M059J (cell line): Measurements from ENCODE around the gene CCT8. TPM values are rescaled to one million over a fixed set of nuclear protein-coding genes. Genes with fewer than 3 reads are reported as not detected.
"Not testable (repeated sequence)": the region's sequence is repeated elsewhere in the genome, so short reads cannot be mapped to it uniquely, and the experiment has no call there.

Experiments used
- DNase-seq: peaks from one replicate; pipeline ENCODE4 v3.0.0-alpha.2; 2012; ENCODE audit warnings: low read depth
- total RNA-seq: library from RNA; depleted of rRNA; stranded (reverse); fragments of >200 nt; shearing (Covaris generic); gene quantifications from 2 replicates; pipeline ENCODE4 v1.2.3, GENCODE V29; 2014

Gene CCT8
- total RNA-seq, 1 experiment from 2014 or later: 412 TPM

DNA sequence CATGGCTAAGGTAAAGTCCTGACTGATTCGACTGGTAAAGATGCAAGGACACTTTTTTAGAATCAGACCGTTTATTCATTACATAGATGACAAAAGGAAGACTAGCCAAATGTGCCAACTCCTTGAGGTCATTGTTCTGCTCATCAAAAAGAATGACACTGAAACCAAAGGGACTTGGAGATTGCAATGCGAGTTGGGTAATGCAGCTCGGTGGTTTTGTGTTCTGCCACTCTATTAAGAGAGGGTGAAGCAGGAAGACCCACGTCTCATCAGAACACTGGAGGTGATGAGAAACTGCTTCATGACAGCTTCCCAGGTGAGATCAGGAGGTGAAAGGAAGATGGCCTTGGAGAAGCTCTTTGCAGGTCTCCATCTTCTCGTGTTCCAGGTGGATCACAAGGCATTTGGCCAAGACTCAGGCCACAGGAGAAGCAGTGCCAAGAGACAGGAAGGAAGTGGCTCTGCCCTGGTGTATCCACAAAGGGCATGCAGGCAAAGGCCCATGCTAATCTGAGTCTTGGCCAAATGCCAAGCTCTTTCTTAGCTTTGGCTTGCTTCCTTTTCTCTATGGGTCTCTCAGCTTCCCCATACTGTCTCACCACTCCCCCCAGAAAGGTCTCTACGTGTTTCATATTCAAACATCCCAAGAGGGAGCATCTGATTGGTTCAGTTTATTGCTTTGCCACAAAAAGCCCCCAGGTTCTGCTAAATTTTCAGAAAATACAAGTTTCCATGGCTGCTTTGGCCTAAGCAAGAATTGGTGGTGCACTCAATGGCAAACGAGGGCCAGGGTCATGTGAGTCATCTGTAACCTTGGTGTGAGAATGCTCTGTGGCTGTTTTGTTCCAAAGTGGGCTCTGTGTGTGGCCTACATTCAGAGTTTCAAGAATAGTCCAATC, 5.7 kb upstream of the CCT8 start:
- peak; percentile 84 for DNase-seq

DNA sequence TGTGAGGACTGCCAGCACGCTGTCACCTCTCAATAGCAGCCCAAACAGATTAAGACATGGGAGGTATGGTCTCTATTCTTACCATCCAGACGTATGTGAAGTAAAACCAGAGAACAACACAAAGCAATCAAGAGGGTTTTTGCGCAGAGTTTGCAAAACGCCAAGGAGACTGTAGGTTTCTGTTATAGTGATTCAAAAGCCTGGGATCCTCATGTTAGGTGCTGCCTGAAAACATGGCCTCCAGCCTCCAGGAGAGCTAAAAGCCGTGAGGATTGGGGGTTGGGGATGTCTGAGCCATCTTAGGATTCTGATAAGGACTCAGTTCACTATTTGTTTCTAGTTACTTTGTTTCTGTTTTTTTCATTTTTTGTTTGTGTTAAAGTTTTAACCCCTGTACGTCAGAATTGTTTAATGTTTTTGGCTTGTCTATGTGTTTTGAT, 4.2 kb upstream of the CCT8 start:
- no peak for DNase-seq

DNA sequence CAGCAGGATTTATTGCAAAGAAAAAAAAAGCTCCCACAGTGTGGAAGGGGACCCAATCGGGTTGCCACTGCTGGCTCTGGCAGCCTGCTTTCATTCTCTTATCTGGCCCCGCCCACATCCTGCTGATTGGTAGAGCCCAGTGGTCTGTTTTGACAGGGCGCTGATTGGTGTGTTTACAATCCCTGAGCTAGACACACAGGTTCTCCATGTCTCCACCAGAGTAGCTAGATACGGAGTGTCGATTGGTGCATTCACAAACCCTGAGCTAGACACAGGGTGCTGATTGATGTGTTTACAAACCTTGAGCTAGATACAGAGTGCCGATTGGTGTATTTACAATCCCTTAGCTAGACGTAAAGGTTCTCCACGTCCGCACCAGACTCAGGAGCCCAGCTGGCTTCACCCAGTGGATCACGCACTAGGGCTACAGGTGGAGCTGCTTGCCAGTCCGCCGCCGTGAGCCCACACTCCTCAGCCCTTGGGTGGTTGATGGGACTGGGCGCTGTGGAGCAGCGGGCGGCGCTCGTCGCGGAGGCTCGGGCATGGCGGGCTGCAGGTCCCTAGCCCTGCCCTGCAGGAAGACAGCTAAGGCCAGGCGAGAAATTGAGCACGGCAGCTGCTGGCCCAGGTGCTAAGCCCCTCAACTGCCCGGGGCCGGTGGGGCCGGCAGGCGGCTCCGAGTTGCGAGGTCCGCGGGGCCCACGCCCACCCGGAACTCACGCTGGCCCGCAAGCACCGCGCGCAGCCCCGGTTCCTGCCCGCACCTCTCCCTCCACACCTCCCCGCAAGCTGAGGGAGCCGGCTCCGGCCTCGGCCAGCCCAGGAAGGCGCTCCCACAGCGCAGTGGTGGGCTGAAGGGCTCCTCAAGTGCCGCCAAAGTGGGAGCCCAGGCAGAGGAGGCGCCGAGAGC, 3.5 kb upstream of the CCT8 start:
- not testable (repeated sequence) for DNase-seq

DNA sequence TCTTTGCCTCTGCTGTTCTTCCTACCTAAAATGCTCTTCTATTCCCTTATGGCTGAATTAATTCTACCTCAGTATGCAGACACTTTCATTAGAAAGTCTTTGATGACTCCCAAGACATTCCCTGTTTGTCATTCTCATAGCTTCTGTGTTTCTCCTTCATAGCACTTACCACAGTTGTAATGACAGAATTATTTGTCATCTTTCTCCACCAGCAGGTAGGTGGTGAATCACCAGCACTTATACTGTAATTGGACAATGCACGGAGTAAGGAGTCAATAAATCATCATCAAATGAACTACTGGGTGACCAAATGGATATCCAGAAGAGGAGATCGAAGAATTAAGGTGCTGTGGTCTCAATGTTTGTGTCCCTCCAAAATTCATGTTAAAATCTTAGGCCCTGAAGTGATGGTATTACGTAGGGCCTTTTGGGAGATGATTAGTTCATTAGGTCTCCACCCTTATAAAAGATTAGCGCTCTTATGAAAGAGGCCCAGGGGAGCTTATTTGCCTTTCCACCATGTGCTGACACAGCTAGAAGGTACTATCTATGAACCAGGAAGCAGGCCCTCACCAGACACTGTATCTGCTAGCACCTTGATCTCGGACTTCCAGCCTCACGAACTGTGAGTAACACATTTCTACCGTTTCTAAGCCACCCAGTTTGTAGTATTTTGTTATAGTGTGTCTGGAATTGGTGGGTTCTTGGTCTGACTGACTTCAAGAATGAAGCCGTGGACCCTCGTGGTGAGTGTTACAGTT, 2.4 kb upstream of the CCT8 start:
- DNase-seq: peak; percentile 89

DNA sequence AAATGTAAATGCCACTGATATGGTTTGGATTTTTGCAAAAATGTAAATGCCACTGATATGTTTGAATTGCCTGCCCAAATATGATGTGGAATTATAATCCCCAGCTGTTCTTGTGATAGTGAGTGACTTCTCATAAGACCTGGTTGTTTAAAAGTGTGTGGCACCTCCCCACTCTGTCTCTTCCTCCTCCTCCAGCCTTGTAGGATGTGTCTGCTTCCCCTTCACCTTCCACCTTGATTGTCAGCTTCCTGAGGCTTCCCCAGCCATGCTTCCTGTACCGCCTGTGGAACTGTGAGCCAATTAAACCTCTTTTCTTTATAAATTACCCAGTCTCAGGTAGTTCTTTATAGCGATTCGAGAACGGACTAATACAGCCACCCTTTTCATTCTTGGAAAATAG, 1.3 kb upstream of the CCT8 start:
- no peak for DNase-seq

DNA sequence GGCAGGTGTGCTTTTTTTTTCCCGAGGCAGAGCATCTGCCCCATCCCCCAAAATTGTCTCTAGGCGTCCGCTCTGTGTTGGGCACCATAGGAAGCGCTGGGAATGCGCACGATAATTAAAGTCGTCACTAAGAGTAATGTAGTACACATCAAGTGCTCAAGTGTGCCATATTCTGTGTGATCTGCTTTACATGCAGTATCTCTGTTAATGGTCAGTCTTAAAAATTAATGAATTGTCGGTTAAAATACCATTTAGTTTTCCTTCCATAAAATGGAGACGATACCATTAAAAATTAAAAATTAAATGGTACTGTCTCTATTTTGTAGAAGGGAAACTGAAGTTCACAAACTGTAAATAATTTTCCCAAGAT, 544 bp upstream of the CCT8 start:
- DNase-seq: no peak

DNA sequence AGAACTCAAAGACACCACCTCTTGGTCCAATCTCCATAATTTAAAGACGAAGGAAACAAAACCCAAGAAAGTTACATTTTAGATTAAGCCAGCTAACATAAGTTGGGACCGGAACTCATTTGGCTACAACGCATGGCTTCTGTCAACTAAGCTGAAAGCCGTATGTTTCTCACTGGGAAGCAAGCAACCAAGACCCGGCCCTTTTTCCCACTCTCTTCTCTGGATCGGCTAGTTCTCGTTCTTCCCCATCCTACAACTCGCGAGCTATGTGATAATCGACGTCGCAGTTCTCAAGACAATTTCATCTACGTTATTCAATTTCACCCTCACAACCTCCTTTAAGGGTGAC, 601 bp downstream of the CCT8 start:
- DNase-seq: peak; percentile 53

DNA sequence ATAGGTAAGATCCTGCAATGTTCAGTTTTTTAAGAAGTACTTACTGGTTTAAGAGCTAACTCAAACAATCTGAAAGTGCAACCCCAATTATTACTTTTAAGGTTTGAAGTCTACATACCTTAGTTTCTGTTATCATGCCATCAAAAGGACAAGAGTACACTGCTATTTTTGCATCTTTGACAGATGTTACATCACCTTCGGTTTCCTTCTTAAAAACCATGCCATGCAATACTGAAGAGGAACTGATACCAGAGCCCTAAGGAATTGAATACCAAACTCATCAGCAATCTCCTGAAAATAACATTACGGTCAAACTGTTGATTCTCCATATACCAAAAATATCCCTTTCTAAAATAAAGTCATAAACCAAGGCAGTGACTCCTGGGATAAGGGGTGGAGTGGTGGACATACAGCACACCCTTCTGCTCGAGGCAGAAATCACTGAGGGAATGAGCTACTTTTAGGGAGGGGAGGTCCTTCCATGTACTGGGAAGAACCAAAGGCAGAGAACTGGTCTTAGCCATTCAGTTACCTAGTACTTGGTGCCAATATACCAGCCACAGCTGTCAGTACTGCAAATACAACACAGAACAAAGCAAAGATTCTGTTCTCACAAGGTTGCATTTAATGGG, 8.5 kb downstream of the CCT8 start:
- no peak for DNase-seq

DNA sequence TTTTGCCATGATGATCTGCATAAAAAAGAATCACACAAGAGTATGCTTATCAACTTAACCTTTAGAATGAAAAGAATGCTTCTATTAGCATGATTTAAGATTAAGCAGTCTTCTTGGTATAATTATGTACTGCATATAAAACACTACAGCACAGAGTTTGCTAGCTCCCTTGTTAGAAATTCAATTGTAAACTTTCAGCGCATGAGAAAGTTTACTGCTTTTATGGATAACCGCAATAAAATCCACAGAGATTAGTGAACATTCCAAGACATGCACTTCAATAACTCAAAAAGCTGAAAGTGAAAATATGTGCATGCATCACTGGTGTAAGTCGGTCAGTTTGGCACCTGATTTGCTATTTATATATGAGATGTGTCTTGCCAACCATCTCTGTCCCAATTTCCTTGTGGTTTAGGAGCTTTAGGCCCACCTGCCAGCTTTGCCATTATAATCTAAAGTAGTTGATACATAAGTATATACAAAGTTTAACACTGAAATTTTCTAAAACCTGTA, 16.9 kb downstream of the CCT8 start:
- DNase-seq: no peak

DNA sequence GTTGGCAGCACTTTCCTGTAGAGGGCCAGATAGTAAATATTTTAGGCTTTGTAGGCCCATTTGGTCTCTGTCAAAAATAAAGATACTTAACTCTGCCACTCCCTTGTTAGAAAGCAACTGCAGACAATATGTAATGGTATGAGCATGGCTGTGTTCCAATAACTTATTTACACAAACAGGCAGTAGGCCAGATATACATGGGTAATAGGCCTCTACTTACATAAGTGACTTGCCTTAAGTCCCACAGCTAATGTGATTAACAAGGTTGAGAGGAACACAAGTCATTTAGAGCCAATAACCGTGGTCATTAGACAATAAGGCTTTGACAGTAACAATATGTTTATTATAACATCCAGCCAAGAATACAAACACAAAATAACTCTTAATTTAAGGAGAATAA, 17.4 kb downstream of the CCT8 start:
- no peak for DNase-seq

DNA sequence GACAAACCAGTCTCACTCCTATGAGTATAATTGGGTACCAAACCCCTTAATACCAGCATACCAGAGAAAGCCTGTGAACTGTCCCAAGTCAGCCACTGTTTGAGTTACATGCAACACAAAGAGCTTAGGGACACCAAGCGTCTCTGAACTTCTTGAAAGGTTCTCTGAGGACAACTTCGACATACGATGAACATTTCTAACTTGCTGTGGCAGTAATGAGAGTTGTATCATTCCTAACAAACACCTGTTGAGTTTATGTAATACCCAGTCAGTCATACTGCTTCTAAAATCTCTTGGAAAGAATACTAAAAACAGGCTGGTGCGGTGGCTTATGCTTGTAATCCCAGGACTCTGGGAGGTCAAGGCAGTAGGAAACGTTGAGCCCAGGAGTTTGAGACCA, 18.4 kb downstream of the CCT8 start:
- no peak for DNase-seq

DNA sequence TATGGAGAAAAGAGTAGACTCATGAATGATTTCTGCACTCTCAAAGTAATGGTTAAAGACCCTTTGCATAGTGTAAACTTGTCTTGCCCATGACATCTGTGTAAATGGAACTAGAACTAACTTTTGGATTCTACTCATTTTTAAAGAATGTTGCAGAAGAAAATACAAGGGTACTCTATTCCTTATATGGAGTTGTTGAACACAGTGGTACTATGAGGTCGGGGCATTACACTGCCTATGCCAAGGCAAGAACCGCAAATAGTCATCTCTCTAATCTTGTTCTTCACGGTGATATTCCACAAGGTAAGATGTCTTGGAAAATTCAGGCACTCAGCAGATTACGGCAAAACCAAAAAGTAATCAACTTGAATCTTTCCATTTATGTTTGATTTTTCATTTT, 19.8 kb downstream of the CCT8 start:
- DNase-seq: peak; percentile 57

DNA sequence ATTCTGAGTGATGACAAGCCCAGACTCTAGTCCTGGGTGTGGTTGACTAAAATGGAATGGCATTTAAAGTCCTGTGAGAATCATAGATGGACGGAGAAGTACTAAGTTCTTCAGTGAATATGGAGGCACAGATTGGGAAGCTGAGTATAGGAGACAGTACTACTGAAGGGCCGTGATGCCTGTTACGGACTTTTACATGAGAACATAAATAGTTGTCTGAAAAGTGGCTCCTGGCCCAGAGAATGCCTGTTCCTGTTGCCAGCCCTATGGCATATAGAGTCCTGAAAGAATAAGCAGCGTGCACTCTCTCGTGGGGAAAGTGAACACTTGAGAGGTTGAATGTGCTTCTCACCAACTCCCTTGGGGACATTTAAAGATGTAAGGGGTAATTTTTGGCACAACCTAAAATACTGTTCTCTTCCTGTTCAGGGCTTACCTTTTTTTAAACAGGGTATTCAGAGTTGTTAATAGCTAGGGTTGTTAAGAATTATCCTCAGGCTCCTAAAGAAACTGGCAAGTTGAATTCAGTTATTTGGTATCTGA, 20.4 kb downstream of the CCT8 start:
- DNase-seq: no peak

DNA sequence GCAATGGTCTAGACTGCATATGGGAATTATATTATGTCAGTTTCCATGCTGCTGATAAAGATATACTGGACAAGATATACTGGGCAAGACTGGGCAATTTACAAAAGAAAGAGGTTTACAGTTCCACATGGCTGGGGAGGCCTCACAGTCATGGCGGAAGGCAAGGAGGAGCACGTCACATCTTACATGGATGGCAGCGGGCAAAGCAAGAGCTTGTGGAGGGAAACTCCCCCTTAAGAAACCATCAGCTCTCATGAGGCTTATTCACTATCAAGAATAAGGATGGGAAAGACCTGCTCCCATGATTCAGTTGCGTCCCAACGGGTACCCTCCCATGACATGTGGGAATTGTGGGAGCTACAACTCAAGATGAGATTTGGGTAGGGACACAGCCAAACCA, 21.2 kb downstream of the CCT8 start:
- DNase-seq: no peak

DNA sequence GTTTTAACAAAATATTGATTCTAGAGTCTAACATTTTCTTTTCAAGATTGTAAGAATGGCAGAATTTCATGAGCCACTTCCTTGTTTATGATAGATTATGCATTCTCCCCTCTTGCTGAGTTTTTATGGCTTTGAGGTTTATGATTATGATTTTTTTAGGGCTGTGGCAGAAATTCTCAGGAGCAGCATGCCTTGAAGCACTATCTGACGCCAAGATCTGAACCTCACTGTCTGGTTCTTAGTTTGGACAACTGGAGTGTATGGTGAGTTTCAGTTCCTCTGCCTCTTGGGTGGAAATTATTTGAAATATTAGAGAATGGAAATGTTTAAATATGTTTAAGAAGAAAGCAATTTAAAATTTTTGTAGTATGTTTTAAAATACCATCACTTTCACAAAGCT, 38.8 kb downstream of the CCT8 start:
- DNase-seq: no peak

DNA sequence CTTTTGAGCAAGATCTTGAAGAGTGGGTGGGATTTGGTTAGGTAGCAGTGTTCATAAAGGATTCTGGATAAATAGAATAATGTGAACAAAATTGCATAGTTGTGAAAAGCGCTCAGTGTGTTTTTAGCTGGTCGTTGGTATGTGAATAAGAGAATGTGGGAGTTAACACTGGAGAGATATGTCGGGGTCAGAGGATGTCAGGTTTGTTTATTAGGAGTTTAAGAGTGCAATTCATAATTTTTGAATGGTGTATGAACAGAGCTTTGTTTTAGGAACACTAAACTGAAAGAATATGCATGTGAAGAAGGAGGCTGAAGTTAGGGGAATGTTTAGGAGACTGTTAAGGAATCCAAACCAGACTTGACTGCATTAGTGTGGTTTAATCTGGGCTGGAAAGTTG, 39.6 kb downstream of the CCT8 start:
- DNase-seq: no peak

DNA sequence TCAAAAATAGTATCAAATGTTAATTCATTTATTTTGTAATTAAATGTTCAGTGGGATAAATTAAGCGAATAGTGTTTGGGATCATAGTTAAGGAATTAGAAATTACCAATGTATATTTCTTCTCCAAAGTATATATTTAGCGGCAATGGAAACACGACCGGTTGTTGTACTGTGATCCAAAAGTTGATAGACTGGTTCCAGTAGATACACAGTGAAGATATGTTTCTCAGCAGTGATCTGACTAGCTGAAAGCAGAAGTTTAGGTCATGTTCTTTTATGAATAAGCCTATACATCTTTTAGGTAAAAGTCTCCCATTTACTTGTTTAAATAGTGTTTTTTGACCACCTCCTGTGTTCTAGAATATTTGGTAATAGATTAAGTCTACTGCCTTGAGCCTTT, 40.1 kb downstream of the CCT8 start:
- no peak for DNase-seq

DNA sequence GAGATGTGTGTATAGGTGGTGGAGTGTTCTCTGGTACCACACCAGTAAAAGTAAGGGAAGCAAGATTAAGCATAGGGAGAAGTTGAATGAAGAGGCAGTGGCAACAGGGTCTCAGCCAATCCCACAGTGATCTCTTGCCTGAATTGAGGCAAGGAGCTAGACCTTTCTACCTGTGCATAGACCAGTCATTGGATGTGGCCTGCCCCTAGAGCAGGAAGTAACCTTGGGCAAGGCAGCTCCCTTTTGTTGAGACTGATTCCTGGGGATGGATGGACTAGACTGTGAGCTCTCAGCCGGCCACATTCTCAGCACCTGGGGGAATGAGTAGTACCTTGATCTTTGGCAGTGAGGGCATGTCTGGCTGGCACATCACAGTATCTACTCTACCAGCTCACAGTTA, 42.5 kb downstream of the CCT8 start:
- no peak for DNase-seq

DNA sequence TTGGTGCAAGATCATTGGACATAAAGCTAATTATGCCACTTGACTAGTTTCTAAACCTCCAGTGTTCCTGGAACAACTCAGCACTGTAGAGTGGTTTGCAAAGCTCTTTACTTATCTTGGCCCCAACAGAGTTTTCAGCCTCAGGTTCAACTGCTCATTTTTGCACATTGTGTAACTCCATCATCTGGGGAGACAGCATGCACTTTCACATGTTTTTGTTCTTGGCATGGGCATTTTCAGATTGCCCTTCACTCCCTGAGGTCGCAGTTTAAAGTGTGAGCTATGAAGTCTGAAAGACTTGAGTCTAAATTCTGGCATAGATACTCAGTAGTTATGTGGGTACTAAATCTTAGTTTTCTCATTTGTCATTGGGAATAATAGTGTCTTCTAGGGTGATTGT, 43.9 kb downstream of the CCT8 start:
- no peak for DNase-seq

DNA sequence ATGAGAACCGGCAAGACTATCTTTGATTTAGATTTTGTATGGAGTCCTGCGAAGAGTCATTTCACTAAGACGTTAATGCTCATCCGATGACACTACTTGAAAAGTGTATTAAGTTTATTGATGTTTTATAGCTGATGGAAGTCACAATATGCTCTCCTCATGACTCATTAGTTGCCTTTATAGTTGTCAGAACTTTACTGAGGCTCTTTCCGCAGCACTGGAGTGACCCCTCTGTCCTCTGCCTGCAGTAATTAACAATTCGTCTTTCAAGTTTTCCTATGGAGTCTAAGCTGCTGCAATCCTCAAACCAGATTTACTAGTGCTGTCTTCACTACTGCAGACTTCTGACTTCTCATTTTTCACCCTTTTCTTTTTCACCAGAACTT, 48.1 kb downstream of the CCT8 start:
- peak; percentile 57 for DNase-seq
